GM13976 (cell line): ENCODE data around the gene COL4A1.

Experiments used
- DNase-seq: peaks from one replicate; pipeline ENCODE4 v3.0.0; 2012; ENCODE audit warnings: low spot score
- CTCF ChIP-seq: IDR thresholded peaks from 2 replicates; pipeline ENCODE4 v1.5.1; 2012; ENCODE audit warnings: borderline replicate concordance, mild to moderate bottlenecking; ENCODE audit not compliant: insufficient read depth; ENCODE audit errors: extremely low read depth, missing control alignments, control extremely low read depth
- in situ Hi-C: fragments of 300-500 bp; cut with MboI; formaldehyde crosslinking; loops from one replicate; pipeline ENCODE4 v1.12.0; 2022; ENCODE audit warnings: low sequenced_read_pairs, mixed read lengths, inconsistent platforms; ENCODE audit not compliant: unreplicated experiment

COL4A1 gene

GRCh38 chr13:110123041-110123809 lies 183.7 kb downstream of the COL4A1 start:
- in situ Hi-C loops = loop anchor here (25.0 kb wide), 1 partner anchor 1161 kb away; no protein-coding TSS in a partner anchor
- no peak for TF ChIP-seq CTCF
- DNase-seq = peak; percentile 17

- no peak for TF ChIP-seq CTCF
Measured at GRCh38 chr13:110121422-110122083, 185.4 kb downstream of the COL4A1 start.

DNA sequence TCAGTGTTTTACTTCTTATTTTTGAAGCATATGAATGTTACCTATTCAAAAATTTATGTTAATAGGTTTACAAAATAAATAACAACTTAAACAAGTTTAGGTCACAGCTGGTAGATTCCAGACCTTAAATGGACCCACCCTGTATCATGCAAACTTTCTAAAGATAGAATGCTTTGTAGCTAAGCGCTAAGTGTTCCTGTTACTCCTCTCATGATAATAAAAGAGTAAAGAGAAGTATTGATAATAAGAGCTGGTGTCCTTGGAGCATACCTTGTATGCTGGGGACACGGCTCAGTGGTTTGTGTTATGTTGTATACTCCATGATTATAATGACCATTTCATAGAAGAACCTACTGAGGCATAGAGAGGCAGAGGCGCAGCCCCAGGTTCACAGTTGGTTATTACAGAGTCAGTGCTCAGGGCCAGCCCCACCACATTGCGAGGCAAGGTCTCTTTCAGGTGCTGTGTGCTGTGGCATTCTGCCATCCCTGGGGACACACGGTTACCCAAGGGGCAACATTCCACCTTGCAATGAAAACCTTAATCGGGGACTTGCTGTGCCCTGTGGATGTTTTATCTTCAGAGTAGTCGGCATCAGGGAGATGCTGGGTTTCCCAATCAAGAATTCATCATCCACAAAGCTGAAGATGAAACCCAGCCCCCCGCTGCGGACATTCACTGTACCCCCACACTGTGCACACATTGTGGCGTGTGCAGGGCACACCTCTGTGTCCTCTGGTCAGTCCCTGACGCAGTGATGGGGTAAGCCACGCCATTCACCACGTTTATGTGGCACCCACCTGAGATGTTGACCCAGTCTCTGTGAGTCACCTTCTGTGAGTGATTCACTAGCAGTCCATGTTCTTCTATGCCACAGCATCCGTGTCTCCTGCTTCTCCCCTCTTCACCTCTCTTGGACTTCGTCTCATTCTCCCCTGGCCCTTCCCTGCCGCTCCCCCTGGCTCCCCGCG lies 186.7 kb downstream of the COL4A1 start:
- in situ Hi-C loops = loop anchor here (25.0 kb wide), 1 partner anchor 1158 kb away; no protein-coding TSS in a partner anchor
- DNase-seq = no peak

More at GRCh38 chr13:110121422-110122083, 185.4 kb downstream of the COL4A1 start:
- in situ Hi-C loops = loop anchor here (25.0 kb wide), 1 partner anchor 1159 kb away; no protein-coding TSS in a partner anchor
- DNase-seq = peak; percentile 23

GRCh38 chr13:110118106-110118505 lies 188.9 kb downstream of the COL4A1 start:
- no peak for DNase-seq
- in situ Hi-C loops = loop anchor here (25.0 kb wide), 1 partner anchor 1156 kb away; no protein-coding TSS in a partner anchor
- no peak for TF ChIP-seq CTCF

More for the DNA sequence above, 186.7 kb downstream of the COL4A1 start:
- TF ChIP-seq CTCF = no peak

DNA sequence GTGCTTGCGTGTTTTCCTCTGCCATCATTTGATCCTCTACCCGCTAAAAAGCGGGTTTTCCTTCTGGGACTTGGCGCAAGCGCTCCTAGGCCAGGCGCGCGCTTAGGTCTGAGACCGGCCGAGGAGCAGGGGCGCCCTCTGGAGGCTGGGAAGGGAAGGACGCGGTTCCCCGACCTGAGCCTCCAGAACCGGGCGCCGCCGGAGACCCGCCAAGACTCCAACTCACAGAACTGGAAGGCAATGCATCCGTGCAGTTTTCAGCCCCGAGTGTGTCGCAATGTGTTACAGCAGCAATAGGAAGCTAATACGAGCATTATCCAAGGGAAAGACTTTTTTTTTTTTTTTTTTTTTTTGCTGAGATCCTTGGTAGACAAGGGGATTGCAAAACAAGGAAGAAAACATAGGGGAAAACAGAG lies 190.9 kb downstream of the COL4A1 start:
- in situ Hi-C loops = loop anchor here (25.0 kb wide), 1 partner anchor 1154 kb away; no protein-coding TSS in a partner anchor
- peak; percentile 78 for TF ChIP-seq CTCF
- peak; percentile 72 for DNase-seq
